Myocyte (in vitro differentiated cells): ENCODE data around the gene EP300. TPM values are rescaled to one million over a fixed set of nuclear protein-coding genes. Genes with fewer than 3 reads are reported as not detected.
"Not testable (repeated sequence)": the region's sequence is repeated elsewhere in the genome, so short reads cannot be mapped to it uniquely, and the experiment has no call there.

ENCODE experiments used
- DNase-seq: peaks from one replicate; pipeline ENCODE4 v3.0.0-alpha.2; 2012; ENCODE audit warnings: low read depth
- total RNA-seq: library from RNA; depleted of rRNA; stranded (reverse); fragments of >200 nt; gene quantifications from 2 replicates; pipeline ENCODE4 v1.2.3, GENCODE V29; 2014

Gene EP300
- total RNA-seq, 1 donor from 2014 or later: 30.4 TPM

- no peak for DNase-seq
Observed at GRCh38 chr22:41146573-41146972, 54.2 kb downstream of the EP300 start.

GRCh38 chr22:41147722-41148121 is 55.3 kb downstream of the EP300 start:
- no peak for DNase-seq

- DNase-seq: no peak
Observed at GRCh38 chr22:41152902-41153301, 60.5 kb downstream of the EP300 start.

GRCh38 chr22:41157083-41157482 is 64.7 kb downstream of the EP300 start:
- DNase-seq: no peak

DNA sequence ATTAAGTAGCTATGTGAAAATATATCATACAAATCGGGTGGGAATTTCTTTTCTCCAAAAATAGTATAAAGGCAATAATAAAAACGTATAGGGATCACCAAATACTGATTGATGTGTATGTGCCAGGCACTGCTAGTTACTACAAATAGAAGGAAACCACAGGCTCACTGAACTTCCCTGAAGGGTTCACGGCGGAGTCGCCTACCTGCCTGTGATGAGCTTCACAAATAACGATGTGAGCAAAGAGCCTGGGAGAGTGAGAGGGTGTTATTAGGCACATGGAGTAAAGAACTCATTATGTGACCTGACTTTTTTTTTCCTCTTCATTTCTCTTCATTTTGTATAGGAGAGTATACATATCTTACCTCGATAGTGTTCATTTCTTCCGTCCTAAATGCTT is 76.8 kb downstream of the EP300 start:
- no peak for DNase-seq

DNA sequence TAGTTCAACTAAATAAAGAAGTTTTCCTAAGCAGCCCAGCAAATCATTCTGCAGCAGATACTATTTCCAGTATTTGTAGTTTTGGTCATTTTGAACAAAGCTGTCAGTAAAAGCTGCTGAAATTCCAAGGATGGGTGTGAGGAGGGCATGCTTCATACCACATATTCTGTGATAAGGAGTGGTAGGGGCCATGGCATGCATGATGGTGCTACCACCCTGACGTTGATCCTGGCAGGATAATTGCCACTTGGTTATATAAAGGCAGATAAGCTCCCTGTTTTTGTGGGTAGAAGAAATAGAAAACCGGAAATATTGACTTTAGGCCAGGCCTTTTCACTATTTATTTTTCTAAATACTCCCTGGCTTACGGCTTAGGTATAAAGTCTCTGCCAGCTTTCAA is 79.6 kb downstream of the EP300 start:
- DNase-seq: peak; percentile 6

GRCh38 chr22:41175546-41175945 is 83.2 kb downstream of the EP300 start:
- DNase-seq: no peak

DNA sequence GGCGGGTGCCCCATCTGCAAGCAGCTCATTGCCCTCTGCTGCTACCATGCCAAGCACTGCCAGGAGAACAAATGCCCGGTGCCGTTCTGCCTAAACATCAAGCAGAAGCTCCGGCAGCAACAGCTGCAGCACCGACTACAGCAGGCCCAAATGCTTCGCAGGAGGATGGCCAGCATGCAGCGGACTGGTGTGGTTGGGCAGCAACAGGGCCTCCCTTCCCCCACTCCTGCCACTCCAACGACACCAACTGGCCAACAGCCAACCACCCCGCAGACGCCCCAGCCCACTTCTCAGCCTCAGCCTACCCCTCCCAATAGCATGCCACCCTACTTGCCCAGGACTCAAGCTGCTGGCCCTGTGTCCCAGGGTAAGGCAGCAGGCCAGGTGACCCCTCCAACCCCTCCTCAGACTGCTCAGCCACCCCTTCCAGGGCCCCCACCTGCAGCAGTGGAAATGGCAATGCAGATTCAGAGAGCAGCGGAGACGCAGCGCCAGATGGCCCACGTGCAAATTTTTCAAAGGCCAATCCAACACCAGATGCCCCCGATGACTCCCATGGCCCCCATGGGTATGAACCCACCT is 84.7 kb downstream of the EP300 start:
- DNase-seq: peak; percentile 13

GRCh38 chr22:41177622-41178424 is 85.4 kb downstream of the EP300 start:
- peak; percentile 62 for DNase-seq

- peak; percentile 17 for DNase-seq
Observed at GRCh38 chr22:41178425-41178975, 86.1 kb downstream of the EP300 start.

GRCh38 chr22:41180362-41180761 is 88.0 kb downstream of the EP300 start:
- not testable (repeated sequence) for DNase-seq

- DNase-seq: no peak
Observed at GRCh38 chr22:41180926-41181325, 88.5 kb downstream of the EP300 start.

DNA sequence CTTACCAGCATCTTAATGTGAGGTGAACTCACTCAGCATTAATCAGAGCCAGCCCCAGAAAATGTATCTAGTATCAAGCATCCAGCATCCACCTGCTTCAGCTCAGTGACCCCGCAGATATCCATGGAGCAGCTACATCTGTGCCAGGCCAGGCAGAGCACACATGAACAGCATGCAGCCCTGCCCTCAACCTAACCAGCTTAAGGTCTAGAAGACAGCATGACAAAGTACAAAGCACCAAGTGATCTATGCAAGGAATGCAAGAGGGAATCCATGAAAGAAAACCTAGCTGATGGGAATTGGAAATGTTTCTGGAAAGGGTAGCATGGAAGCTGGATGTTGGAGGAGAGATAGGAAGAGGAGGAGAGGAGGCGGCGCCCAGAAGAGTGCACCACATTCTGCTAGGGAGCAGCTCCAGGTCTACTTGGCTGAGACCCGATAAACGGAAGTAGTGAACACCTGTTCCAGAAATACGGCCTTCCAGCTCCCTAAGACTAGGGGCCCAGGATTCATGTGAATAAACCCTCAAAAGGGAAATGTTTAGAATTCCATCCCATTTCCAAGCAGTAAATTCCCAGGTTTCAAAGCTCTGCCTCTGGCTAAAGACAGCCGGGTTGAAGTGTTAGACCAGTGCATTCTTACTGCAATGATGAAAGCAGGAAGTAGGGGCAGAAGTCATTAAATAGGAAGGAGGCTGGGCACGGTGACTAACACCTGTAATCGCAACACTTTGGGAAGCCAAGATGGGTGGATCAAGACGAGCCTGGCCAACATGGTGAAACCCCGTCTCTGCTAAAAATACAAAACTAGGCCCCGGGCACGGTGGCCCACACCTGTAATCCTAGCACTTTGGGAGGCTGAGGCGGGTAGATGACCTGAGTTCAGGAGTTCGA is 89.2 kb downstream of the EP300 start:
- peak; percentile 5 for DNase-seq

DNA sequence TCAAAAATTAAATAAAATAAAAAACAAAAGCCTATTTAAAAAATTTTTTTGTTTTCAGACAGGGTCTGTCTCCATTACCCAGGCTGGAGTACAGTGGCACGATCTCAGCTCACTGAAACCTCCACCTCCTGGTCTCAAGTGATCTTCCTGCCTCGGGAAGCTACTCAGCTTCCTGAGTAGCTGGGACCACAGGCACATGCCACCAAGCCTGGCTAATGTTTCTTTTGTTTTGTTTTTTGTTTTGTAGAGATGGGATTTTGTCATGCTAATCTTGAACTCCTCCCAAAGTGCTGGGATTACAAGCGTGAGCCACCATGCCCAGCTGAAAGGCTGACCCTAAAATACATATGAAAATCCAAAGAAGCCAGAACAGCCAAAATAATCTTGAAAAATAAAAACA is 92.3 kb downstream of the EP300 start:
- peak; percentile 2 for DNase-seq

- DNase-seq: no peak
Observed at GRCh38 chr22:41191467-41191866, 99.1 kb downstream of the EP300 start.

DNA sequence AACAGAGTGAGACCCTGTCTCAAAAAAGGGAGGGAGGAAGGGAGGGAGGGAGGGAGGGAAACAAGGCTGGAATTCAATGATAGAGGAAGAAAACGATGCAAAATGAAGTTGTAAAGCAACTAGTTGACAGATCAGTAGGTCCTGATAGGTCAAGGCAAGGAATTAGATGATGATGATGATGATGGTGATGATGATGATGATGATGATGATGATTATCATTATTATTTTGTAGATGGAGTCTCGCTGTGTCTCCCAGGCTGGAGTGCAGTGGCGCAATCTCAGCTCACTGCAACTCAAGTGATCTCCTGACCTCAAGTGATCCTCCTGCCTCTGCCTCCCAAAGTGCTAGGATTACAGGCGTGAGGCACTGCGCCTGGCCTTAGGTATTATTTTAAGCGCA is 101.4 kb downstream of the EP300 start:
- DNase-seq: no peak

- peak; percentile 75 for DNase-seq
Observed at GRCh38 chr22:41197038-41197972, 104.9 kb downstream of the EP300 start.

DNA sequence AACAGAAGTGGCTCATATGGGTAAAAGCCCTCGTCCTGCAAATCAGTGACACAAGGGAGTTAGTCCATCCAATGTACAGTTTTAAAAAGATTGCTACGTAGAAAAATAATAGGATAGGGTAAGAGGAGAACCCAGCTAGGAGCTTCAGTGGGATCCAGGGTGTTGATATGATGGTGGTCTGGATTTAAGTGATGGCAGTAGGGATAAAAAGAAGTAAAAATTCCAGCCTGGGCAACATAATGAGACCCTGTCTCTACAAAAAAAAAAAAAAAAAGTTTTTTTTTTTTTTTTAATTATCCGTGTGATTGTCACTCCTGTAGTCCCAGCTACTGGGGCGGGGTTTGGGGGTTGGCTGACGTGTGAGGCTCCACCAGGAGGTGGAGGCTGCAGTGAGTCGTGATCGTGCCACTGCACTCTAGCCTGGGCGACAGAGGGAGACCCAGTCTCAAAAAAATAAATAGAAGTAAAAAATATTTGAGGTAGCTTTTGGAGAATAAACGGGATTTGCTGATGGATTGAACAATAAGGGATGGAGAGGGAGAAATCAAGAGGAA is 105.7 kb downstream of the EP300 start:
- peak; percentile 30 for DNase-seq

GRCh38 chr22:41201141-41201540 is 108.7 kb downstream of the EP300 start:
- DNase-seq: no peak

DNA sequence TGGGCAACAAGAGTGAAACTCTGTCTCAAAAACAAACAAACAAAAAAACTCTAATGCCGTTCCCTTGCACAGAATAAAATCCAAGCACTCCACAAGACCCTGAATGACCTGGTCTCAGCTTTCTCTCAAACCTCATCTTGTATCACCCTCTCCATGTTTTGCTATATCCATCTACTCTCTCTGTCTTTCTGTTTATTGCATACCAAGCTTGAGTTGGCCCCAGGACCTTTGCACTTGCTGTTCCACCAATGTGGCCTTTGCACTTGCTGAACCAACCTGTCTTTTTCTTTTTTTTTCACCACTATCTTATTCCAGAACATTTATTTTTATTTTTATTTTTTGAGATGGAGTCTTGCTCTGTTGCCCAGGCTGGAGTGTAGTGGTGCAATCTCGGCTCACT is 110.7 kb downstream of the EP300 start:
- no peak for DNase-seq
